SU-DHL-6 (cell line): Measurements from ENCODE around the gene DUSP28.

Experiments
- H2AFZ ChIP-seq: fragments of 200-600 bp; sonication (generic); 2 replicates; pipeline ENCODE4 v1.6.1; 2014; ENCODE audit warnings: low read depth, mild to moderate bottlenecking, moderate library complexity, mixed read lengths, antibody characterized with exemption, low read length; ENCODE audit not compliant: severe bottlenecking
- H3F3A ChIP-seq: fragments of 200-600 bp; shearing (Covaris generic); 2 replicates; pipeline ENCODE4 v1.6.0; 2016; ENCODE audit warnings: antibody characterized with exemption, mild to moderate bottlenecking; ENCODE audit not compliant: insufficient read depth
- H3K27ac ChIP-seq: fragments of 200-600 bp; sonication (generic); 2 replicates; pipeline ENCODE4 v1.5.1; 2016; ENCODE audit warnings: low read depth, mild to moderate bottlenecking, low read length, moderate library complexity, mixed read lengths
- H3K27me3 ChIP-seq: fragments of 200-600 bp; sonication (generic), shearing (Covaris generic); 2 replicates; pipeline ENCODE4 v1.6.0; 2014; ENCODE audit warnings: mild to moderate bottlenecking, low read length
- H3K36me3 ChIP-seq: fragments of 200-600 bp; sonication (generic); 2 replicates; pipeline ENCODE4 v1.6.1; 2014; ENCODE audit warnings: mild to moderate bottlenecking, low read length, mixed read lengths
- H3K4me2 ChIP-seq: fragments of 300-600, 200-600 bp; shearing (Covaris generic), sonication (generic); 2 replicates; pipeline ENCODE4 v1.6.0; 2014; ENCODE audit warnings: low read length, low read depth, mild to moderate bottlenecking; ENCODE audit not compliant: poor library complexity, severe bottlenecking
- H3K4me3 ChIP-seq: fragments of 200-600 bp; sonication (generic); 2 replicates; pipeline ENCODE4 v1.5.1; 2014; ENCODE audit warnings: antibody characterized with exemption, low read length, mild to moderate bottlenecking, mixed read lengths; ENCODE audit not compliant: insufficient read depth, poor library complexity, severe bottlenecking
- H3K79me2 ChIP-seq: fragments of 200-600 bp; sonication (generic); 2 replicates; pipeline ENCODE4 v1.6.1; 2014; ENCODE audit warnings: mild to moderate bottlenecking, low read length, moderate library complexity; ENCODE audit not compliant: insufficient read depth
- H3K9ac ChIP-seq: fragments of 200-600 bp; sonication (generic); 2 replicates; pipeline ENCODE4 v1.7.0; 2014; ENCODE audit warnings: mild to moderate bottlenecking, low read length
- H3K9me2 ChIP-seq: fragments of 200-600 bp; sonication (generic); replicated peaks from 2 replicates; pipeline ENCODE4 v1.6.1; 2014; ENCODE audit warnings: low read length; ENCODE audit not compliant: insufficient read depth
- H3K9me3 ChIP-seq: fragments of 200-600 bp; sonication (generic); 2 replicates; pipeline ENCODE4 v1.6.1; 2014; ENCODE audit warnings: low read length, mixed read lengths; ENCODE audit not compliant: insufficient read depth
- H4K20me1 ChIP-seq: fragments of 200-600 bp; sonication (generic); 2 replicates; pipeline ENCODE4 v1.6.1; 2014; ENCODE audit warnings: low read depth, mild to moderate bottlenecking, antibody characterized with exemption, low read length, moderate library complexity, mixed read lengths
- EZH2phosphoT487 ChIP-seq: fragments of 200-600 bp; sonication (generic), shearing (Covaris generic); conservative IDR thresholded peaks from 2 replicates; pipeline ENCODE4 v1.6.1; 2018; ENCODE audit warnings: mild to moderate bottlenecking, antibody characterized with exemption, low read length, moderate library complexity, mixed read lengths
- TF ChIP-seq, protein P1 (sequence below): fragments of 200-600 bp; sonication (generic); IDR thresholded peaks from one replicate; pipeline ENCODE4 v1.5.1; 2017; ENCODE audit warnings: antibody characterized with exemption, mild to moderate bottlenecking, low read length, moderate library complexity; ENCODE audit not compliant: insufficient read depth, poor library complexity, severe bottlenecking

The DUSP28 gene

DNA sequence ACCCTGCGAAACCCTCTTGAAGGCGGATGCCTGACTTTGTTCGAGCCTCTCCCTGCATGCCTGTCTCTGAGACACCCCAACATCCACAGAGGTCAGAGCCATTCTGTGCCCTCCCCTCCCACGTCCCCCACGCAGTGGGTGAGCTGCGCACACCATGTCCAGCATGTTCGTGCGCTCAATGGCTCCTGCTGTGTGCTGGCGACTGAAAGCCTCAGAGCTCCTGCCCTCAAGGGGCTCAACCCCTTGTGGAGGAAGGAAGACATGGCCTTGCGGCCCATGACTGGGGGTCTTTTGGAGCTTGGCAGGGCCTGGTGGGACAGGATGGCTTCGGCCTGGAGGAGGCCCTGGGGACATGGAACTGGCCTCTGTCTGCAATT, 48.1 kb upstream of the DUSP28 start:
- Histone ChIP-seq H2AFZ (no peak overlapping the region), H3K36me3 (no peaks in the 10 kb centered on the region), H3F3A (no peaks in the 10 kb centered on the region), H3K4me2 (no peak overlapping the region), H3K27ac (no peak overlapping the region), H3K4me3 (no peak overlapping the region), H3K79me2 (no peaks in the 10 kb centered on the region), H3K9ac (no peak overlapping the region), H3K9me2 (no peaks in the 10 kb centered on the region), H3K9me3 (no peaks in the 10 kb centered on the region), H4K20me1 (no peaks in the 10 kb centered on the region), H3K27me3 (no peaks in the 10 kb centered on the region)
- TF ChIP-seq EZH2phosphoT487 = no peak
- TF ChIP-seq, protein P1, sequence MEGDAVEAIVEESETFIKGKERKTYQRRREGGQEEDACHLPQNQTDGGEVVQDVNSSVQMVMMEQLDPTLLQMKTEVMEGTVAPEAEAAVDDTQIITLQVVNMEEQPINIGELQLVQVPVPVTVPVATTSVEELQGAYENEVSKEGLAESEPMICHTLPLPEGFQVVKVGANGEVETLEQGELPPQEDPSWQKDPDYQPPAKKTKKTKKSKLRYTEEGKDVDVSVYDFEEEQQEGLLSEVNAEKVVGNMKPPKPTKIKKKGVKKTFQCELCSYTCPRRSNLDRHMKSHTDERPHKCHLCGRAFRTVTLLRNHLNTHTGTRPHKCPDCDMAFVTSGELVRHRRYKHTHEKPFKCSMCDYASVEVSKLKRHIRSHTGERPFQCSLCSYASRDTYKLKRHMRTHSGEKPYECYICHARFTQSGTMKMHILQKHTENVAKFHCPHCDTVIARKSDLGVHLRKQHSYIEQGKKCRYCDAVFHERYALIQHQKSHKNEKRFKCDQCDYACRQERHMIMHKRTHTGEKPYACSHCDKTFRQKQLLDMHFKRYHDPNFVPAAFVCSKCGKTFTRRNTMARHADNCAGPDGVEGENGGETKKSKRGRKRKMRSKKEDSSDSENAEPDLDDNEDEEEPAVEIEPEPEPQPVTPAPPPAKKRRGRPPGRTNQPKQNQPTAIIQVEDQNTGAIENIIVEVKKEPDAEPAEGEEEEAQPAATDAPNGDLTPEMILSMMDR = no peak

DNA sequence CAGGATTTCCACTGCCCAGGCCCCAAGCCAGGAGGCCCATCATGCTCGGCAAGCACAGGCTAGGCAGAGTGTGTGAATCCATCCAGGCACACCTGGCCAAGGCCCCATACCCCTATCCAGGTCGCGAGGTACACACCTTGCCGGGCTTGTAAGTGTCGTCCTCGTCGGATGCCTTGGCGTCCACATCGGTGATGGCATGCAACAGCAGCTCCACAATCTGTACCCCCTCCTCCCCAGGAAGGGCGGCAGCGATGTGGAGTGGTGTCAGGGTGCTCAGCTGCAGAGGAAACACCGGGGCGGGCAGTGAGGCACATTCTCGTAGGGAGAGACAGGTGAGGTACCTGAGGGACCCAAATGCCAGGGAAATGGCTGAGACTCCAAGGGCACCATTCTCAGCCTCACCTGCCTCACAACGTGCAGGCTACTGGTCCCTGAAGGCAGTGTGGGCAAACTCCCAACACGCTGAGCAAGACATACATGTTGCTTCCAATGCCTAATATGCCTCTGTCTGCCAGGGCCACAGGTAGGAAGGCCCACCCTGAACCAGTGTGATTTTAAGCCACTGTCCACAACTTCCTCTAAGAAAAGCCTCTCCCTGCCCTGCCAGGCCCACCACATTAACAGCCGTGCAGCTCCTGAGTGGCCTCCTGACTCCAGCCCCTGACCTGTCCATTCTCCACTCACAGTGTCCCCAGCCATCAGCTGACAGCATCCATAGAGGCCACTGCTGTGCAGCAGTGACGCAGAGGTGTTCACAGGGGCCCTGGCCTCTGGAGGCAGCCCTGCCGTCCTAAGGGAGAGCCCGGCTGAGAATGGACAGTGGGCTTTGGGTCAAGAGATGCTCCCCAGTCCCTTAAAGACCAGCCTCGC, 47.3 kb upstream of the DUSP28 start:
- H3K9ac ChIP-seq = no peak overlapping the region
- H2AFZ ChIP-seq = no peak overlapping the region
- no peak overlapping the region for H3K4me3 ChIP-seq
- H3K27ac ChIP-seq = no peak overlapping the region
- H3K27me3 ChIP-seq = no peaks in the 10 kb centered on the region
- no peaks in the 10 kb centered on the region for H3K36me3 ChIP-seq
- TF ChIP-seq, protein P1 = no peak
- TF ChIP-seq EZH2phosphoT487 = no peak
- H3F3A ChIP-seq = no peaks in the 10 kb centered on the region
- no peaks in the 10 kb centered on the region for H4K20me1 ChIP-seq
- H3K79me2 ChIP-seq = no peaks in the 10 kb centered on the region
- no peaks in the 10 kb centered on the region for H3K9me3 ChIP-seq
- no peak overlapping the region for H3K4me2 ChIP-seq
- no peaks in the 10 kb centered on the region for H3K9me2 ChIP-seq

DNA sequence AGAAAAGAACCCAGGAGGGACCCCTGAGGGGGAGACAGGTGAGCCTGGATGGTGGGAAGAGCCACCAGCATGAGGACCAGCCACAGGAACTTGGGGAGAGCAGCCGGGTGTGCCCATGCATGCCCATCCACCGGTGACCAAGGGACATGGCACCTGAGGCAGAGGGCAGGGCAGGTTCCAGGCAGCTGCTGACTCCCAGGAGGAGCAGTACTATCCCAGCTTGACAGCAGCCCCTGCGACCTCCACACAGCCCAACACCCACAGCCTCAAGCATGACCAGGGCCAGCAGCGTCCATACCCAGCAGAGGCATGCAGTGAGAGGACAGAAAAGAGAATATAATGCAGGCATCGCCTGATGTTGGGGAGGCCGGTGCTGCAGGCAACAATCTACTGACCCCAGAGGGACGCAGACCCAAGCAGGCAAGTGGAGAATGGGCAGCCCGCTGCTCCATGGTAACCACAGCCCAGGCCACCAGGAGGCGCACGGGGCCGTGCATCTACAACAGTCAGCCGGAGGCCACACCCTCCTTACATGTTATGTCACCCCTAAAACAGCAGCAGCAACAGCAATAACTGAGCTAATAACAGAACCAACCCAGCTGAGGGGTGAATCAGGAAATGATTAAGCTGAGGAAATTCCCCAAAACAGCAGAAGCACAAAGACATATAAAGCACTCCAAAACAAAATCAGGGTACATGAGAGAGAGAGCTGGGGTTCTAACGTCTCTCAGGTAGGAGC, 46.4 kb upstream of the DUSP28 start:
- Histone ChIP-seq H3K9me3 (no peaks in the 10 kb centered on the region), H3K36me3 (no peaks in the 10 kb centered on the region), H3F3A (no peaks in the 10 kb centered on the region), H4K20me1 (no peaks in the 10 kb centered on the region), H2AFZ (no peak overlapping the region), H3K9me2 (no peaks in the 10 kb centered on the region), H3K79me2 (no peaks in the 10 kb centered on the region), H3K4me2 (no peak overlapping the region), H3K9ac (no peak overlapping the region), H3K4me3 (no peak overlapping the region), H3K27me3 (no peaks in the 10 kb centered on the region), H3K27ac (peak overlapping the region; percentile 20; the same call in 1 of the 2 replicates)
- TF ChIP-seq, protein P1 = peak; percentile 79
- TF ChIP-seq EZH2phosphoT487 = no peak
